WERI-Rb-1 (cell line): ENCODE measurements around the gene WNK1.

Source experiments
- DNase-seq: peaks from one replicate; pipeline ENCODE4 v3.0.0-alpha.2; 2020
- H3K27ac ChIP-seq: fragments of 250-450 bp; sonication (Bioruptor Pico); 2 replicates; pipeline ENCODE4 v1.5.1; 2020; ENCODE audit warnings: mild to moderate bottlenecking, moderate library complexity
- H3K27me3 ChIP-seq: fragments of 250-450 bp; sonication (Bioruptor Pico); 2 replicates; pipeline ENCODE4 v1.5.1; 2021; ENCODE audit warnings: mild to moderate bottlenecking, low read depth, moderate library complexity; ENCODE audit not compliant: insufficient read depth, severe bottlenecking
- H3K36me3 ChIP-seq: fragments of 250-450 bp; sonication (Bioruptor Pico); 2 replicates; pipeline ENCODE4 v1.5.1; 2020; ENCODE audit warnings: mild to moderate bottlenecking, moderate library complexity
- H3K4me3 ChIP-seq: 2 replicates; pipeline ENCODE4 v1.5.1; 2011; ENCODE audit warnings: low read depth, mild to moderate bottlenecking, control low read depth, low read length
- H3K9me3 ChIP-seq: fragments of 250-450 bp; sonication (Bioruptor Pico); 2 replicates; pipeline ENCODE4 v1.5.1; 2021; ENCODE audit warnings: mild to moderate bottlenecking, moderate library complexity; ENCODE audit not compliant: severe bottlenecking
- CTCF ChIP-seq: IDR thresholded peaks from 2 replicates; pipeline ENCODE4 v1.5.1; 2011; ENCODE audit warnings: low read depth, mild to moderate bottlenecking, control low read depth, inconsistent platforms, low read length

The WNK1 gene

GRCh38 chr12:873954-874353, 121.6 kb downstream of the WNK1 start:
- no peaks in the 10 kb centered on the region for H3K9me3 ChIP-seq
- H3K4me3 ChIP-seq, result no peak overlapping the region
- no peaks in the 10 kb centered on the region for H3K27me3 ChIP-seq
- no peak overlapping the region for H3K27ac ChIP-seq
- peaks cover 47% of the 10 kb centered on the region for H3K36me3 ChIP-seq
- DNase-seq, result no peak
- no peak for TF ChIP-seq CTCF

GRCh38 chr12:879641-880040, 127.3 kb downstream of the WNK1 start:
- TF ChIP-seq CTCF, result no peak
- Histone ChIP-seq H3K27ac (no peak overlapping the region), H3K4me3 (no peak overlapping the region), H3K36me3 (peaks cover 63% of the 10 kb centered on the region), H3K27me3 (no peaks in the 10 kb centered on the region), H3K9me3 (no peaks in the 10 kb centered on the region)
- DNase-seq, result no peak

GRCh38 chr12:880656-881055, 128.3 kb downstream of the WNK1 start:
- TF ChIP-seq CTCF, result no peak

GRCh38 chr12:884746-885414, 132.5 kb downstream of the WNK1 start:
- no peak overlapping the region for H3K4me3 ChIP-seq
- no peak for TF ChIP-seq CTCF
- H3K27me3 ChIP-seq, result no peaks in the 10 kb centered on the region
- H3K9me3 ChIP-seq, result no peaks in the 10 kb centered on the region
- no peak overlapping the region for H3K27ac ChIP-seq
- peaks cover 93% of the 10 kb centered on the region for H3K36me3 ChIP-seq
- no peak for DNase-seq

More at GRCh38 chr12:880656-881055, 128.3 kb downstream of the WNK1 start:
- Histone ChIP-seq H3K4me3 (no peak overlapping the region), H3K36me3 (peaks cover 73% of the 10 kb centered on the region), H3K27me3 (no peaks in the 10 kb centered on the region), H3K27ac (no peak overlapping the region), H3K9me3 (no peaks in the 10 kb centered on the region)
- no peak for DNase-seq

GRCh38 chr12:885701-886100, 133.3 kb downstream of the WNK1 start:
- H3K27me3 ChIP-seq, result no peaks in the 10 kb centered on the region
- H3K4me3 ChIP-seq, result no peak overlapping the region
- DNase-seq, result no peak
- no peaks in the 10 kb centered on the region for H3K9me3 ChIP-seq
- peaks cover 94% of the 10 kb centered on the region for H3K36me3 ChIP-seq
- no peak overlapping the region for H3K27ac ChIP-seq
- no peak for TF ChIP-seq CTCF

- Histone ChIP-seq H3K4me3 (no peak overlapping the region), H3K27ac (no peak overlapping the region), H3K36me3 (peaks cover 94% of the 10 kb centered on the region), H3K9me3 (no peaks in the 10 kb centered on the region), H3K27me3 (no peaks in the 10 kb centered on the region)
- no peak for DNase-seq
- TF ChIP-seq CTCF, result no peak
Observed at GRCh38 chr12:886206-886605, 133.8 kb downstream of the WNK1 start.
